Pancreas (tissue), 10 donors: Measurements from ENCODE around the gene SPRED1. TPM values are rescaled to one million over a fixed set of nuclear protein-coding genes. Genes with fewer than 3 reads are reported as not detected.

ENCODE experiments used
- ATAC-seq, 4 donors: fragments of 200-7000 bp; cut with Tn5 transposase; one replicate each; pipeline versions ENCODE4 v1.8.0 to v1.9.1; 2020; ENCODE audit warnings: mild to moderate bottlenecking in 4 of 4, moderate library complexity in 4 of 4
- DNase-seq, 6 donors: peaks; one replicate each; pipeline ENCODE4 v3.0.0-alpha.2; 2020
- FAIRE-seq: peaks from 2 replicates; lab custom pipeline; 2012; peaks lifted over from hg19 to GRCh38; lab: Jason Lieb, UNC
- H3K27ac ChIP-seq, 4 donors: fragments of 200-600 bp; sonication (generic); 1 replicate in 3 of 4; 2 replicates in 1 of 4; pipeline versions ENCODE4 v1.5.0 to v1.8.0; 2020
- H3K27me3 ChIP-seq, 4 donors: fragments of 200-600 bp; one replicate each; pipeline ENCODE4 v1.8.0; 2021
- H3K36me3 ChIP-seq, 3 donors: fragments of 200-600 bp; sonication (generic) in 1 of 3; one replicate each; pipeline versions ENCODE4 v1.5.0 to v1.8.0; 2020 to 2021
- H3K4me1 ChIP-seq, 3 donors: fragments of 200-600 bp; one replicate each; pipeline ENCODE4 v1.8.0; 2021
- H3K4me3 ChIP-seq, 4 donors: fragments of 200-600 bp; sonication (generic) in 2 of 4; one replicate each; pipeline versions ENCODE4 v1.5.0 to v1.8.0; 2020 to 2021
- H3K9me3 ChIP-seq, 4 donors: fragments of 200-600 bp; one replicate each; pipeline ENCODE4 v1.8.0; 2021
- CTCF ChIP-seq, 4 donors: fragments of 200-600 bp; sonication (generic) in 3 of 4; IDR thresholded peaks; one replicate each; pipeline versions ENCODE4 v1.5.0 to v1.8.0; 2021; ENCODE audit warnings: antibody characterized with exemption in 4 of 4
- WGBS, 2 donors: extraction: QIAGEN DNeasy Blood & Tissue Kit; methylation state at CpG; one replicate each; pipeline ENCODE4 v1.1.7; 2013; 5-methylcytosine and 5-hydroxymethylcytosine counted together
- intact Hi-C, 3 donors: fragments of 100-400 bp; cut with DNase I; formaldehyde crosslinking; loops; one replicate each; pipeline versions ENCODE4 v1.11.1 to v1.14.2; 2022
- polyA plus RNA-seq, 2 donors: library from polyadenylated mRNA; stranded (reverse); fragments of 200-250 nt; gene quantifications; one replicate each; pipeline ENCODE4 v1.2.3, GENCODE V29; 2013
- total RNA-seq, 6 donors: library from RNA; stranded (reverse); fragmentation: NEBNext Ultra II Directional in 4 of 6; extraction: Animal tissue kit (Norgen Biotek cat#: 25700) in 4 of 6; gene quantifications; one replicate each; pipeline versions ENCODE4 v1.2.1 to v1.2.4, GENCODE V29; 2021 to 2023
- donor health status: healthy with polysubstance abuse.
- donor health status: DM: no; HTN: no; CAD: no; lungs with moderate emphysema.
- donor health status: DM: no; HTN: no; CAD: no.
- donor health status: control.
- donor health status: control.
- donor health status: Bipolar disorder and iron deficiency.
- donor health status: DM: yes; HTN: yes; CAD: no.
- donor health status: DM: no; HTN: no; CAD: no.
- donor health status: DM: no; HTN: no; CAD: no.
- donor health status: DM: yes; HTN: yes; CAD: no.

SPRED1 gene
- total and polyA plus RNA-seq, 8 donors, result 2.5 to 19.2 (median 6.5) TPM

GRCh38 chr15:38224486-38224885 lies 28.1 kb upstream of the SPRED1 start:
- no peak for DNase-seq
- Histone ChIP-seq H3K4me3 (no peak overlapping the region), H3K9me3 (no peaks in the 10 kb centered on the region), H3K27ac (no peak overlapping the region), H3K4me1 (peaks cover 0 to 6% (median 0%) of the 10 kb centered on the region in 3 donors), H3K36me3 (no peaks in the 10 kb centered on the region), H3K27me3 (no peaks in the 10 kb centered on the region)
- ATAC-seq, result no peak
- WGBS, 2 donors, result 80% methylated on average over 2 of the region's 2 CpGs
- FAIRE-seq, result no peak
- TF ChIP-seq CTCF (IDR thresholded peaks at IDR 0.05), result no peak
- intact Hi-C loops, result no loop called here

DNA sequence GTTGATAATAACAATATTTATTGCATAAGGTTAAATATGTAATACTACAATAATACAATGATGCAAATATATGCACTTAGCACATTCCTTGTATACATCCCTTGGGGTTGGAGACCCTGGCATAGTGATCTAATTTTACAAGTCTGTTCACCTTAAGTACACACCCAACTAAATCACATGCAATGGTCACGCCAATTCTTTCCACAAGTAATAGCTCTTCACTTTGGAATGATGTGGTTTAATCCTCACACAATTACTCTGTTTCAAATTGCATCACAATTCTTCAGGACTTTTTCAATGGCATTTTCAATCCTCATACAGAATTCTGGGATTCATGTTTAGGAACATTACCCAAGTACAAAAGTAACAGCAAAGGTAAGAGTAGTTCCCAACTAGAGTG lies 27.3 kb upstream of the SPRED1 start:
- WGBS, 2 donors, result 94 to 98% methylated on average over 1 of the region's 1 CpG
- no peak for TF ChIP-seq CTCF (IDR thresholded peaks at IDR 0.05)
- Histone ChIP-seq H3K27ac (no peak overlapping the region), H3K4me3 (no peak overlapping the region), H3K9me3 (no peaks in the 10 kb centered on the region), H3K27me3 (no peaks in the 10 kb centered on the region), H3K4me1 (peaks cover 0 to 6% (median 0%) of the 10 kb centered on the region in 3 donors), H3K36me3 (no peaks in the 10 kb centered on the region)
- FAIRE-seq, result no peak
- intact Hi-C loops, result no loop called here
- no peak for ATAC-seq
- no peak for DNase-seq

- Histone ChIP-seq H3K4me1 (peaks cover 0 to 6% (median 0%) of the 10 kb centered on the region in 3 donors), H3K36me3 (no peaks in the 10 kb centered on the region), H3K4me3 (no peak overlapping the region), H3K9me3 (no peaks in the 10 kb centered on the region), H3K27me3 (no peaks in the 10 kb centered on the region), H3K27ac (peak overlapping the region in 3 of 4 donors; percentile 1 to 63 (median 59))
- peak; percentile 43 for FAIRE-seq
- TF ChIP-seq CTCF (IDR thresholded peaks at IDR 0.05), result no peak
- DNase-seq, result peak in 3 of 6 donors; percentile 46 to 61 (median 48)
- WGBS, 2 donors, result 56 to 57% methylated on average over 4 of the region's 4 CpGs
- intact Hi-C loops, result no loop called here
- ATAC-seq, result peak; percentile 71 to 91 (median 90)
Observed at GRCh38 chr15:38226608-38227266, 25.9 kb upstream of the SPRED1 start.

DNA sequence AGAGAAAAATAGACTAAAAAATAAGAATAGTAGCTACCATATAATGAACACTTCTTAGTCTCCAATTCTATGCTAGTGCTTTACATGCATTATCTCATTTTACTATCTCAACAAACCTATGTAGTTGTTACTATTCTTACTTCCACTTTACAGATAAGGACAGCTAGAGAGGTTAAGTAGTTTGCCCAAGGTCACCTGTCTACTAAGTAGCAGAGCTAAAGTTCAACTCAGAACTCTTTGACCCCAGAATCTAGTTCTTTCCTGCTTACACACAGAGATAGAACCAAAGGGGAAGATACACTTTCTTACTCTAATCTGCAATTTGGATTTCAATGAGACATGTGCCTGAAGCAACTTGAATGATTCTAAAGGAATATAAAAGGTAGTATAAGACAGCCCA lies 24.7 kb upstream of the SPRED1 start:
- no peak for FAIRE-seq
- ATAC-seq, result no peak

More for the DNA sequence above, 24.7 kb upstream of the SPRED1 start:
- H3K27me3 ChIP-seq, result no peaks in the 10 kb centered on the region
- no peak for DNase-seq
- H3K4me1 ChIP-seq, result peaks cover 0 to 6% (median 0%) of the 10 kb centered on the region in 3 donors
- H3K9me3 ChIP-seq, result no peaks in the 10 kb centered on the region
- no peak overlapping the region for H3K4me3 ChIP-seq
- intact Hi-C loops, result no loop called here
- H3K36me3 ChIP-seq, result no peaks in the 10 kb centered on the region
- no peak for TF ChIP-seq CTCF (IDR thresholded peaks at IDR 0.05)
- H3K27ac ChIP-seq, result peak overlapping the region in 1 of 4 donors; percentile 59
